HG03064 (cell line): ENCODE results near the gene SPSB4.
"Not testable (repeated sequence)": the region's sequence is repeated elsewhere in the genome, so short reads cannot be mapped to it uniquely, and the experiment has no call there.

Experiments used
- ATAC-seq: cut with Tn5 transposase; IDR thresholded peaks from one replicate; pipeline ENCODE4 v1.9.1; 2021; ENCODE audit warnings: low read depth; ENCODE audit not compliant: unreplicated experiment

The SPSB4 gene

GRCh38 chr3:141050576-141051442 lies at the start of gene SPSB4:
Gene SPSB4, plus strand, starts transcription at chr3:141051347. Its CDS starts 14,758 bp downstream, at chr3:141066105.
- no peak for ATAC-seq

DNA sequence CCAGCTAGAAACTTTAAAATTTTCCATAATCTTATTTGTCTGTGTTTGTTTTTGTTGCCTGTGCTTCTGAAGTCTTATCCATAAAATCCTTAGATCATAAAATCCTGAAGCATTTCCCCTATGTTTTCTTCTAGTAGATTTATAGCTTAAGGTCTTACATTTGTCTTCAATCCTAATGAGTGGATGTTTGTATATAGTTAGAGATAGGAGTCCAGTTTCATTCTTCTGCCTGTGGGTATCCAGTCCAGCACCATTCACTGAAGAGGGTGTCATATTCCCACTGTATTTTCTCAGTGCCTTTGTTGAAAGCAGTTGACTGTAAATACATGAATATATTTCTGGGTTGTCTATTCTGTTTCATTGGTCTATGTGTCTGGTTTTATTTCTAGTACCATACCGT lies 44.8 kb upstream of the SPSB4 start:
- ATAC-seq, result no peak

DNA sequence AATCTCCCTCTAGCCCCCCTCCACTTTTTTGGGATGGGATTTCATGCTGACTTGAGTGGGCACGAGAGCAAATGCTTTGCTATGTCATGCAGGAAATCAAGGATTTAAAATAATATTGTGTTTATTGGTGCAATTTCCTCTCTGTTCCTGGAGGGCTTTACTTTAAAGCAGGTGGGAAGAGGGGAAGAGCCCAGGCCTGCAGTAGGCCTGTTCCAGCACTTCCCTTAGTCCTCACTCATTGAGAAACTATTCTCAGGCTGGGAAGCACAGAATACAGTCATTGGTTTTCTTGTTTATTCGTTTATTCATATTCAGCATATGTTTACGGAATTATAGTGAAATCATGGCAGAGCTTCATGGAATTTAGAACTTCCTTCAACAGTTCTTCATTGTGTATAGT lies 41.7 kb upstream of the SPSB4 start:
- no peak for ATAC-seq

- ATAC-seq, result peak; percentile 76
Measured at GRCh38 chr3:141011232-141011996, 39.7 kb upstream of the SPSB4 start.

GRCh38 chr3:141011997-141012262 lies 39.2 kb upstream of the SPSB4 start:
- ATAC-seq, result no peak

GRCh38 chr3:141012571-141012970 lies 38.6 kb upstream of the SPSB4 start:
- ATAC-seq, result no peak

DNA sequence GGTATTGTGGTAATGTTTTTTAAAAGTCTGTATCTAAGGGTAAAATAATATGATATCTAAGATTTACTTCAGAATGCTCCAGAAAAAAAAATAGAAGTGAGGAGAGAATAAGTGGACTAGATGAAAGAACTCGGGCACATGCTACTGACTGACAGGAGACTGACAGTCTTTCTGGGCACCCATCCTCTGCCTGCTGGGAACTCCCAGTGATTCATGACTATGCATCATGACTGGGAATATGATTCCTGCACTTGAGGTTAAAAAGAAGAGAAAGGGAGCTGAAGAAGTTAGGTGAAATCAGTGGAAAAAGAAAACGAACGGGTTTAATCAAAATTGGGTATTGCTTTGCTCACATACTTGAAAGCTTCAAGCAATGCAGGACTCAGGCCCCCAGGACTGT lies 35.7 kb upstream of the SPSB4 start:
- ATAC-seq, result no peak

GRCh38 chr3:141017366-141018322 lies 33.5 kb upstream of the SPSB4 start:
- not testable (repeated sequence) for ATAC-seq

- ATAC-seq, result no peak
Measured at GRCh38 chr3:141019244-141019643, 31.9 kb upstream of the SPSB4 start.

- no peak for ATAC-seq
Measured at GRCh38 chr3:141020143-141020830, 30.9 kb upstream of the SPSB4 start.

- ATAC-seq, result no peak
Measured at GRCh38 chr3:141021261-141021660, 29.9 kb upstream of the SPSB4 start.

DNA sequence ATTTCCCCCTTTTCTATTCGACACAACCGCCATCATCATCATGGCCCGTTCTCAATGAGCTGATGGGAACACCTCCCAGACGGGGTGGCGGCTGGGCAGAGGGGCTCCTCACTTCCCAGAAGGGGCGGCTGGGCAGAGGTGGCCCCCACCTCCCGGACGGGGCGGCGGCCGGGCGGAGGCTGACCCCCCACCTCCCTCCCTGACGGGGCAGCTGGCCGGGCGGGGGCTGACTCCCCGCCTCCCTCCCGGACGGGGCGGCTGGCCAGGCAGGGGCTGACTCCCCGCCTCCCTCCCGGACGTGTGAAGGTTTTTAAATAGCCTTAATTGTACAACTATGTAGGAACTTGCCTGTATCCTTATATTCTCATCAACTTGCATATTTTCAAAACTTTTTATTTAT lies 20.9 kb upstream of the SPSB4 start:
- ATAC-seq, result no peak

DNA sequence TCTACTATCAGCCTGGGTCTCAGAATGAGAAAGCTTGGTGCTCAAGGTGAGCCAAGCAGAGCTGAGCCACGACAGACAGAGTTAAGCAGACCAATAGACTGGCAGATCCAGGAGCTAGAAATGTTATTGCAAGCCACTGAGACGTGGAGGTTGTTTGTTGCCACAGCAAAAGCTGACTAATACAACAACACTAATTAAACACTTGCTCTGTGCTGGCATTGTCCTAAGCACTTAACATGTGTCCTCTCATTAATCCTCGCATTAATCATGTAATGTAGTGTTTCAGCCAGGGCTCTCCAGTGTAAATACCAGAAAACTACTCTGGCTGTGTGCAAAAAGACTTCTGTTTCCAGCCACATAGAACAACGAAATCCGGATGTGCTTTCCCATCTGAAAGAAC lies 11.6 kb upstream of the SPSB4 start:
- no peak for ATAC-seq

- no peak for ATAC-seq
Measured at GRCh38 chr3:141044695-141045641, 6.2 kb upstream of the SPSB4 start.

- no peak for ATAC-seq
Measured at GRCh38 chr3:141045849-141046248, 5.3 kb upstream of the SPSB4 start.

DNA sequence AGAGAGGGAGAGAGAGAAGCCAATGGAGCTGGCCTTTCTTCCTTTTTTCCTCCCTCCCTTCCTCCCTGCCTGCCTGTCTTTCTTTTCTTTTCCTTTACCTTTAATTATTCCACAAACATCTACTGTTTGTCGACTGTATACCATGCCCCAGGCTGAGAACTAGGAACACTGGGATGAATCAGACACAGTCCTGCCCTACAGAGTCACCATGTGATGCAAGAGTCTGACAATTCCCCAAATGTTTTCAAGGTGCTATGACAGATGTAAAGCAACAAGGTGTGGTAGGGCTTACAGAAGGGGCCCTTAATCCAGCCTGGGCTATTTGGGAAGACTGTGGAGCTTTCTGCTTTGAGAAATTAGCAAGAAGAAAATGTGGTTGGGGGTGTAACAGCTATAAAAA lies 4.0 kb upstream of the SPSB4 start:
- ATAC-seq, result no peak

GRCh38 chr3:141049681-141050080 lies 1.5 kb upstream of the SPSB4 start:
- no peak for ATAC-seq

DNA sequence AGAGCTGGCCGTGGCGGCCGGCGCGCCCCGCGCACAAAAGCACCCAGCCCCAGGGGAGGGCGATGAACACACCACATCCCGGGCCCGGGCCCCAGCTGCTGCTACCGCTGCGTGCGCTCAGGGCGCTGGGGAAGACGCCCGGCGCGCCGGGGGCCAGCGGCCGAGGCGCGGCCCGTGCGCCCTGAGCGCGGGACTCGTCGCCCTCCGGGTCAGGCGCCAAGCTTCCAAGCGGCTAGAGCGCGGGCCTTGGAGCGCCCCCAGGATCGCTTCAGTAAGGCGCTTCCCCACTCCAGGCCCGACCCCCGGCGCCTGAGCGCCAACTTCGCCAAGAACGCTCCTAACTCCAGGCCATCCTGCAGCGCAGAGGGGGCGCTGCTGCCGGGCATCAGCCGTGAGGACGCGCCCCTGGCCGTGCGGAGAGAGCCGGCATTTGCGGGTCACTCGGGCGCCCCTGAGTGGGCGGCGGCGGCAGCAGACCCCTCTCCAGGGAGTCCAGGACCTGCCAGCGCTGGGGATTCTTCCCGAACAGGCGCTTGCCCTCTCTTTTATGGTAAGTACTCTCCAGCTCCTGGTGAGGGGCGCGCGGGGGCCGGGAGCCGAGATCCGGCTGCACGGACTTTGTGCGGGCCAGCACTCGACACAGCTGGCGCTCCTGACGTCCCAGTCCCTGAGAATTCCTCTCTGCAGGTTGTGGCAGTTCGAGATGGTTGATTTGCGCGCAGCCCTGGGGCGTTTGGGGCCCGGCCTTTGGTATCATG lies 475 bp downstream of the SPSB4 start:
- ATAC-seq, result no peak
